ENCODE results near the gene TIAM1.

The TIAM1 gene

DNA sequence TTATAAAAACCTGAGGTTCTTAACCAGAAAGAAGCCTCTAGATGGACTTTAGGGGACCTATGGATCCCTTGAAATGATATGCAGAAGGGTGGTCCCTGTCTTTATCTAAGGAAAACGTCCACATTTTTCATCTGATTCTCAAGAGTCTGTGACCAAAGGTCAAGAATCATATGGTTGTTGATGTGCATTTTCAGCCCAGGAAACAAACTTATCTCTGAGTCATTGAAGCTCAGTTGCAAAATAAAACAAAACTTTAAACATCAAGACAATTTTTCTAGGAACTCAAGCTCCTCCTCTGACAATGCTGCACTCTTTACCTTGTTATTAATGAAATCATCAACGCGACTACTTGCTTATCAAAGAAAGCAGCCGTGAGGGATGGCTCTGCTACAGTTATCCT, 83.3 kb downstream of the TIAM1 start:
- TF ChIP-seq, protein P1, sequence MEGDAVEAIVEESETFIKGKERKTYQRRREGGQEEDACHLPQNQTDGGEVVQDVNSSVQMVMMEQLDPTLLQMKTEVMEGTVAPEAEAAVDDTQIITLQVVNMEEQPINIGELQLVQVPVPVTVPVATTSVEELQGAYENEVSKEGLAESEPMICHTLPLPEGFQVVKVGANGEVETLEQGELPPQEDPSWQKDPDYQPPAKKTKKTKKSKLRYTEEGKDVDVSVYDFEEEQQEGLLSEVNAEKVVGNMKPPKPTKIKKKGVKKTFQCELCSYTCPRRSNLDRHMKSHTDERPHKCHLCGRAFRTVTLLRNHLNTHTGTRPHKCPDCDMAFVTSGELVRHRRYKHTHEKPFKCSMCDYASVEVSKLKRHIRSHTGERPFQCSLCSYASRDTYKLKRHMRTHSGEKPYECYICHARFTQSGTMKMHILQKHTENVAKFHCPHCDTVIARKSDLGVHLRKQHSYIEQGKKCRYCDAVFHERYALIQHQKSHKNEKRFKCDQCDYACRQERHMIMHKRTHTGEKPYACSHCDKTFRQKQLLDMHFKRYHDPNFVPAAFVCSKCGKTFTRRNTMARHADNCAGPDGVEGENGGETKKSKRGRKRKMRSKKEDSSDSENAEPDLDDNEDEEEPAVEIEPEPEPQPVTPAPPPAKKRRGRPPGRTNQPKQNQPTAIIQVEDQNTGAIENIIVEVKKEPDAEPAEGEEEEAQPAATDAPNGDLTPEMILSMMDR (conservative IDR thresholded peaks at IDR 0.05; ENCODE audit: low read depth, low read length), result no peak
- no peak overlapping the region for H3K4me3 ChIP-seq (ENCODE audit: low read length)
- no peak for DNase-seq (ENCODE audit: low read depth)

DNA sequence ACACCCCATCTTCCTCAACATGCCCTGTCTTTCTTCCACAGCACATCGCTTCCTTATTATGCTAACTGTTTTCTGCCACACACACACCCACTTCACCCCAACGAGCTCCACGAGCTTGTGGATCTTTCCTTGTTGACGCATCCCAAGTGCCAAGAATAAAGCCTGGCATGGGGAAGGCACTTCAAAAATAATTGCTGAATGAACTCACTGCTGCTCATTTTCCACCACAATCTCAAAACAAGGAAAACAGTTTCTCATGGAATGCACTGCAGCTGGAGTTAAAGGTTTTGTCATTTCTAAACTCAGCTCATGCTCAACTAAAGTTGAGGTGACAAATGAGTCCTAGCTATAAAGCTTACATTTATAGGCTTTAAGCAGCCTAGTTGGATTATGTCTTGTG, 86.0 kb downstream of the TIAM1 start:
- no peak overlapping the region for H3K4me3 ChIP-seq (ENCODE audit: low read length)
- no peak for DNase-seq (ENCODE audit: low read depth)
- TF ChIP-seq, protein P1 (conservative IDR thresholded peaks at IDR 0.05; ENCODE audit: low read depth, low read length), result no peak

DNA sequence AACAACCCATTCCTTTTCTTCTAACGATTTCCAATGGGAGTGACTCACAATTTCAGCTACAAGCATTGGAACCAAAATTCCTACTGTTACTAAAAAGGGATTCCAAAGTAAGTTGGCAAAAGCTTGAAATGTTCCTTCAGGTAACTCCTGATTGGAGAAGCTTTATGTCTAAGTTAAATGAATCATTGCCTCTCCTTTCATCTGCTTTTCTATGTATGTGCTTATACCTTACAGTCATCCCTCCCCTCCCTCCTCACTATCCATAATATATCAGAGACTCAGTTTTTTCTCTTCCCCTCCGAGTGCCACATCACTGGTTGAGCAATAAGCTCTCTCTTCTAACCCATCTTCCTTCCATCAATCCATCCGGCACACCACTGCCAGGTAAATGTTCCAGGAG, 86.8 kb downstream of the TIAM1 start:
- no peak overlapping the region for H3K4me3 ChIP-seq (ENCODE audit: low read length)
- TF ChIP-seq, protein P1 (conservative IDR thresholded peaks at IDR 0.05; ENCODE audit: low read depth, low read length), result no peak
- no peak for DNase-seq (ENCODE audit: low read depth)

DNA sequence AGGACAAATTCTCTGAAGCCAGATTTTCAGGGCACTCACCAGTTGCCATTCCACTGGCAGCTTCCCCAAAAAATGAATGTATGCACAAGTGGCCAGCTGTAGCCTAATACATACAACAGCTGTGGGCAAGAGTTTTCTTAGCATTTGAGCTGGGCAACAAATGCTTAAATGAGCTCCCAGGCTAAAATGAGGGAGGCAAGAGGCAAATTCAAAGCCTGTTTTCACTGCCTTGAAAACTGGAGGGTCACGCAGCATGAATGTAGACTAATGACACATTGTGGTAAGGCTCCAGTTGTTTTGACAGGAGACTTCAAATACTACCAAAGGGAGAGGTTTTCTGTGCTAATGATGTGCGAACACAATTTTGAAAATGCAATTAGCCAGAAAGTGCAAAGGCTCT, 88.2 kb downstream of the TIAM1 start:
- DNase-seq (ENCODE audit: low read depth), result no peak
- TF ChIP-seq, protein P1 (conservative IDR thresholded peaks at IDR 0.05; ENCODE audit: low read depth, low read length), result no peak
- no peak overlapping the region for H3K4me3 ChIP-seq (ENCODE audit: low read length)

DNA sequence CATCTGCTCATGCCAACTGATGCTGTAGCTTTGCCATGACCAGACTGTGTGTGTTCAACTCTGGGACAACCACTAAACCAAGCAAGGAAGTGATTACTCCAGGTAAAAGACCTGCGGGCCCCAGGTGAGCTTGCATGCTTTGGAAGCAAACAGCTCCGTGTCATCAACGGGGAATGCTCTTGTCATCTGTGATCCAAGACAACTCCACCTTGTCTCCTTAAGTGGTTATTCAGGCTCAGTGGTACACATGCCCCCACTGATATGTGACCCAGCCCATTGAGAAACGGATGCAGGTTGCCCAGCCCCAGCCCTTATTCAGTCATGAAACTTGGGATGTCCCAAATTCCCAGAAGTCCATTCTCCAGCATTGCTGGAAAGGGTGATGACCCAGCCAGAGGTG, 89.0 kb downstream of the TIAM1 start:
- no peak for DNase-seq (ENCODE audit: low read depth)
- TF ChIP-seq, protein P1 (conservative IDR thresholded peaks at IDR 0.05; ENCODE audit: low read depth, low read length), result no peak
- H3K4me3 ChIP-seq (ENCODE audit: low read length), result no peak overlapping the region

DNA sequence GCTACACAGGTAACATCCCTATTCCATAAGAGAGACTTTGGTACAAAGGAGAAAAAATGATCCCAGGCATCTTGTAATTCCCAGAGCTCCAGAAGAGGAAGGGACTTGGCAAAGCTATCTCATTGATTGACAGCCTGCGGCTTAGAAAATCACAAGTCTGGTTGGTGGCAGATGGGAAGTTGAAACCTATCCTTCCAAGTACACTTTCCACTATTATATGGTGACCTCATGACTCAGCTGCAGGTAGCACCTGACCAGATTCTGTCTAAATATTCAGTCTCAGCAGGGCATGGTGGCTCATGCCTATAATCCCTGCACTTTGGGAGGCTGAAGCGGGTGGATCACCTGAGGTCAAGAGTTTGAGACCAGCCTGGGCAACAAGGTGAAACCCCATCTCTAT, 89.9 kb downstream of the TIAM1 start:
- DNase-seq (ENCODE audit: low read depth), result no peak
- TF ChIP-seq, protein P1 (conservative IDR thresholded peaks at IDR 0.05; ENCODE audit: low read depth, low read length), result no peak
- no peak overlapping the region for H3K4me3 ChIP-seq (ENCODE audit: low read length)

DNA sequence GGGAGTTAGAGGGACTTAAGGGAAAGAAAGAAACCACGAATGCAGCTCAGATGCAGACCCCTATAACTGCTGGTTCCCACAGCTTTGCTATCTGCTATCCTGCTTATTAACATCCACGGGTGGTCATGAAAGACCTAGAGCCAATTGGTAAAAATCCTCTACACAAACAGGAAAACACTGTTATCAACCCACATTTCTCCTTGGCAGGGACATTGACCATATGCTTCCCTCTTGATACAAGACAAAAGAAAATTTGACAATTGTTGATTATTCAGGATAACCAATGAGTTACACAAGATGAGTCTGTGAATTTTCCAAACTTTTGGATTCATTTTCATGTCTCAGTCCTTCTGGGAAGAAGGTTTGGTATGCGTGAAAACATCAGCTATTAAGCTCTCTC, 90.4 kb downstream of the TIAM1 start:
- TF ChIP-seq, protein P1 (conservative IDR thresholded peaks at IDR 0.05; ENCODE audit: low read depth, low read length), result no peak
- H3K4me3 ChIP-seq (ENCODE audit: low read length), result no peak overlapping the region
- DNase-seq (ENCODE audit: low read depth), result no peak

Data from retinal pigment epithelial cell (primary cell).